GM21619 (cell line): ENCODE data around the gene ETV3L.
"Not testable (repeated sequence)": the region's sequence is repeated elsewhere in the genome, so short reads cannot be mapped to it uniquely, and the experiment has no call there.

Experiments used
- ATAC-seq: cut with Tn5 transposase; IDR thresholded peaks from one replicate; pipeline ENCODE4 v1.9.1; 2021; ENCODE audit not compliant: unreplicated experiment

Gene ETV3L

GRCh38 chr1:157084720-157085119 is 14.9 kb downstream of the ETV3L start:
- no peak for ATAC-seq

GRCh38 chr1:157081707-157082106 is 17.9 kb downstream of the ETV3L start:
- ATAC-seq: no peak

- ATAC-seq: no peak
Measured at GRCh38 chr1:157080714-157081113, 18.9 kb downstream of the ETV3L start.

GRCh38 chr1:157077394-157077793 is 22.2 kb downstream of the ETV3L start:
- ATAC-seq: no peak

- no peak for ATAC-seq
Measured at GRCh38 chr1:157073944-157074685, 25.5 kb downstream of the ETV3L start.

GRCh38 chr1:157069601-157070000 is 30.0 kb downstream of the ETV3L start:
- ATAC-seq: no peak

- ATAC-seq: not testable (repeated sequence)
Measured at GRCh38 chr1:157059241-157059640, 40.4 kb downstream of the ETV3L start.

GRCh38 chr1:157056269-157056668 is 43.3 kb downstream of the ETV3L start:
- ATAC-seq: no peak

- not testable (repeated sequence) for ATAC-seq
Measured at GRCh38 chr1:157055729-157056128, 43.9 kb downstream of the ETV3L start.

GRCh38 chr1:157050836-157051235 is 48.8 kb downstream of the ETV3L start:
- ATAC-seq: no peak

GRCh38 chr1:157047062-157047410 is 52.6 kb downstream of the ETV3L start:
- ATAC-seq: no peak

- ATAC-seq: peak; percentile 72
Measured at GRCh38 chr1:157045250-157046218, 54.1 kb downstream of the ETV3L start, which contains the start of gene ARHGEF11. TSS of gene ARHGEF11 (minus strand) at chr1:157045742. CDS start at chr1:157044330, 1,412 bp downstream.

GRCh38 chr1:157044326-157044725 is 55.3 kb downstream of the ETV3L start:
- ATAC-seq: no peak

- no peak for ATAC-seq
Measured at GRCh38 chr1:157043685-157044084, 55.9 kb downstream of the ETV3L start.

GRCh38 chr1:157042846-157043245 is 56.8 kb downstream of the ETV3L start:
- ATAC-seq: no peak
